OCI-LY1 (cell line): Measurements from ENCODE around the gene ITK.

Experiments used
- H2AFZ ChIP-seq: fragments of 200-600 bp; sonication (generic), shearing (Covaris generic); 2 replicates; pipeline ENCODE4 v1.6.0; 2014; ENCODE audit warnings: antibody characterized with exemption, mild to moderate bottlenecking, low read length
- H3F3A ChIP-seq: fragments of 200-600 bp; sonication (generic), shearing (Covaris generic); 2 replicates; pipeline ENCODE4 v1.6.0; 2014; ENCODE audit warnings: mild to moderate bottlenecking, antibody characterized with exemption, low read length, moderate library complexity; ENCODE audit not compliant: insufficient read depth
- H3K27ac ChIP-seq: fragments of 200-600 bp; sonication (generic); 2 replicates; pipeline ENCODE4 v1.5.1; 2014; ENCODE audit warnings: low read length, mixed run types, mild to moderate bottlenecking, low read depth; ENCODE audit not compliant: poor library complexity, severe bottlenecking
- H3K27me3 ChIP-seq: fragments of 200-600 bp; sonication (generic); 2 replicates; pipeline ENCODE4 v1.6.0; 2014; ENCODE audit warnings: antibody characterized with exemption, mild to moderate bottlenecking, low read length, moderate library complexity; ENCODE audit not compliant: insufficient read depth
- H3K36me3 ChIP-seq: fragments of 200-600 bp; sonication (generic); 2 replicates; pipeline ENCODE4 v1.6.1; 2014; ENCODE audit warnings: mild to moderate bottlenecking, antibody characterized with exemption, low read length, moderate library complexity, mixed read lengths; ENCODE audit not compliant: insufficient read depth
- H3K4me1 ChIP-seq: fragments of 200-600 bp; sonication (generic); 2 replicates; pipeline ENCODE4 v1.5.1; 2014; ENCODE audit warnings: mild to moderate bottlenecking, low read length, moderate library complexity; ENCODE audit not compliant: insufficient read depth, severe bottlenecking
- H3K4me2 ChIP-seq: fragments of 200-600 bp; sonication (generic), shearing (Covaris generic); 2 replicates; pipeline ENCODE4 v1.6.1; 2014; ENCODE audit warnings: low read length
- H3K4me3 ChIP-seq: fragments of 200-600 bp; sonication (generic); 2 replicates; pipeline ENCODE4 v1.5.1; 2014; ENCODE audit warnings: low read length, low read depth, mild to moderate bottlenecking, mixed read lengths; ENCODE audit not compliant: poor library complexity, severe bottlenecking
- H3K79me2 ChIP-seq: fragments of 200-600 bp; shearing (Covaris generic); 2 replicates; pipeline ENCODE4 v1.6.1; 2016; ENCODE audit warnings: mixed run types, low read length, mixed read lengths; ENCODE audit not compliant: insufficient read depth
- H3K9ac ChIP-seq: fragments of 200-600 bp; sonication (generic), shearing (Covaris generic); 2 replicates; pipeline ENCODE4 v1.6.1; 2014; ENCODE audit warnings: mild to moderate bottlenecking, low read length, mixed read lengths
- H3K9me2 ChIP-seq: fragments of 200-600 bp; sonication (generic), shearing (Covaris generic); 2 replicates; pipeline ENCODE4 v1.6.1; 2014; ENCODE audit warnings: low read depth, mild to moderate bottlenecking, low read length, mixed read lengths
- H3K9me3 ChIP-seq: fragments of 200-600 bp; shearing (Covaris generic); 2 replicates; pipeline ENCODE4 v1.6.1; 2014; ENCODE audit warnings: low read length, mixed read lengths
- H4K20me1 ChIP-seq: fragments of 200-600 bp; sonication (generic), shearing (Covaris generic); 2 replicates; pipeline ENCODE4 v1.6.0; 2016; ENCODE audit warnings: mild to moderate bottlenecking, low read length; ENCODE audit not compliant: insufficient read depth
- EZH2 ChIP-seq: fragments of 200-600 bp; sonication (generic), shearing (Covaris generic); IDR thresholded peaks from 2 replicates; pipeline ENCODE4 v1.8.0; 2017; ENCODE audit warnings: borderline replicate concordance, mixed run types, mild to moderate bottlenecking, antibody characterized with exemption, low read length, moderate library complexity, mixed read lengths
- TF ChIP-seq, protein P1 (sequence below): fragments of 200-600 bp; sonication (generic), shearing (Covaris generic); IDR thresholded peaks from 2 replicates; pipeline ENCODE4 v1.5.1; 2017; ENCODE audit warnings: mild to moderate bottlenecking, antibody characterized with exemption, low read length, moderate library complexity, mixed read lengths

Gene ITK

DNA sequence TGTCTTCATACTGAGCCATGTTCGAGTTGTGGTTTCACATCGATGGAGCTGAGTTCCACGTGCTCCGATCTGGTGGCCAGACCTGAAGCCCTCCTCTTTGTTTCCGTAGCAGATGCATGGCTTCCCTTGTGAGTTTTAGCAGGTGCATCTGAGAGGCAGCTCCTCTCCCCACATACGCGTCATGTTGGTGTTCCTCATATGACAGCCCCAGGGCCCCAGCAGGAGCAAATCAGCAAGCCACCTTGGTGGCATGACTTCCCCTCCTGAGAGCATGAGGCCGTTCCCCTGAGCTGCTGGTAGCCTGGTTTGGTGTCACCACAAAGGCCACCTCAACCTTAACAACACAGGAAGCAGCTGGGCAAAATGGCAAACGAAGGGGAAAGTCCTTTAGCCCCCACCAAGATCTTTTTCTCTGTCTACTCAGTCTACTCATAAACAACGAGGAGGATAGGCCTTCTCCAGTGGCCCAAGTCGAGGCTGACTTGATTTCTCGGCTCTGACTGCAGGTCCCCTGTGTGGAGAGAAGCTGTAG lies 91.2 kb downstream of the ITK start:
- no peak for TF ChIP-seq EZH2
- TF ChIP-seq, protein P1, sequence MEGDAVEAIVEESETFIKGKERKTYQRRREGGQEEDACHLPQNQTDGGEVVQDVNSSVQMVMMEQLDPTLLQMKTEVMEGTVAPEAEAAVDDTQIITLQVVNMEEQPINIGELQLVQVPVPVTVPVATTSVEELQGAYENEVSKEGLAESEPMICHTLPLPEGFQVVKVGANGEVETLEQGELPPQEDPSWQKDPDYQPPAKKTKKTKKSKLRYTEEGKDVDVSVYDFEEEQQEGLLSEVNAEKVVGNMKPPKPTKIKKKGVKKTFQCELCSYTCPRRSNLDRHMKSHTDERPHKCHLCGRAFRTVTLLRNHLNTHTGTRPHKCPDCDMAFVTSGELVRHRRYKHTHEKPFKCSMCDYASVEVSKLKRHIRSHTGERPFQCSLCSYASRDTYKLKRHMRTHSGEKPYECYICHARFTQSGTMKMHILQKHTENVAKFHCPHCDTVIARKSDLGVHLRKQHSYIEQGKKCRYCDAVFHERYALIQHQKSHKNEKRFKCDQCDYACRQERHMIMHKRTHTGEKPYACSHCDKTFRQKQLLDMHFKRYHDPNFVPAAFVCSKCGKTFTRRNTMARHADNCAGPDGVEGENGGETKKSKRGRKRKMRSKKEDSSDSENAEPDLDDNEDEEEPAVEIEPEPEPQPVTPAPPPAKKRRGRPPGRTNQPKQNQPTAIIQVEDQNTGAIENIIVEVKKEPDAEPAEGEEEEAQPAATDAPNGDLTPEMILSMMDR, result no peak
- Histone ChIP-seq H3K27ac (peak overlapping the region; percentile 99), H3K9me2 (no peaks in the 10 kb centered on the region), H3K79me2 (peaks cover 88% of the 10 kb centered on the region), H3K36me3 (peaks cover 46% of the 10 kb centered on the region), H3K9me3 (0 out of 2 replicates have a peak, but pooled peaks cover 5% of the 10 kb centered on the region), H2AFZ (no peak overlapping the region), H3K4me2 (peak overlapping the region; percentile 80), H3K27me3 (no peaks in the 10 kb centered on the region), H3F3A (0 out of 2 replicates have a peak, but pooled peaks cover 6% of the 10 kb centered on the region), H4K20me1 (no peaks in the 10 kb centered on the region), H3K4me1 (peaks cover 88% of the 10 kb centered on the region), H3K9ac (peak overlapping the region; percentile 77), H3K4me3 (peak overlapping the region; percentile 91)

DNA sequence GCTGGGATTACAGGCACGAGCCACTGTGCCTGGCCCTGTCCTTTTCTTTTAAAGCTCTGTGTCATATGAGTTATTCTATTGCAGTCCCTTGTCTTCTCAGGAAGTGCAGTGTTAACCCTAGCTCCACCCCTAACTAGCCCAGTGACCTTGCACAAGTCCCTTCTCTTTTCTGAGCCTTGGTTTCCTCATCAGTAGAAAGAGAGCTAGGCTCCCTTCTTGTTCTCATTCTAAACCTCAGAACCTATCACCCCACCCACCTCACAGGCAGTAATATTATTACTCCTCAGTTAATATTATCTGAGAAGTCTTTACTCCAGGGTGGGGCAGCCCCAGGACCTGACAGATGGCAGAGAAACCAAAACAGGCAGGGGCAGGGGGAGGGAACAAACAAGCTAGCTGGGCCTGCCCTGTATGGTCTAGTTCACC lies 92.5 kb downstream of the ITK start:
- peak overlapping the region; percentile 46 for H3K4me3 ChIP-seq
- peaks cover 49% of the 10 kb centered on the region for H3K36me3 ChIP-seq
- peaks cover 85% of the 10 kb centered on the region for H3K4me1 ChIP-seq
- H3K79me2 ChIP-seq, result peaks cover 87% of the 10 kb centered on the region
- no peak for TF ChIP-seq EZH2
- TF ChIP-seq, protein P1, result no peak
- H3K9ac ChIP-seq, result peak overlapping the region; percentile 74
- H2AFZ ChIP-seq, result no peak overlapping the region
- 0 out of 2 replicates have a peak, but pooled peaks cover 6% of the 10 kb centered on the region for H3F3A ChIP-seq
- H3K27me3 ChIP-seq, result no peaks in the 10 kb centered on the region
- H3K9me2 ChIP-seq, result no peaks in the 10 kb centered on the region
- H3K27ac ChIP-seq, result peak overlapping the region; percentile 99
- peak overlapping the region; percentile 67 for H3K4me2 ChIP-seq
- no peaks in the 10 kb centered on the region for H4K20me1 ChIP-seq
- 0 out of 2 replicates have a peak, but pooled peaks cover 5% of the 10 kb centered on the region for H3K9me3 ChIP-seq

DNA sequence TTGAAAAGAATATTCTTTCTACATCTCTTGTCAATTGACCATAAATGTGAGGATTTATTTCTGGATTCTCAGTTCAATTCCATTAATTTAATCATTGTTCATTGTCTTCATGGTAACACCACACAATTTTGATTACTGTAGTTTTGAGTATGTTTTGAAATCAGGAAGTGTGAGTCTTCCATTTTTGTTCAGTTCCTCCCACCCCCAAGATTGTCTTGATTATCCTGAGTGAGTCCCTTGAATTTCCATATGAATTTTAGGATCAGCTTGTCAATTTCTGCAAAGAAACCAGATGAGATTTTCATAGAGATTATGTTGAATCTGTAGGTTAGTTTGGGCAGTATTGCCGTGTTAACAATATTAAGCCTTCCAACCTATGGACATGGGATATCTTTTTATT lies 94.8 kb downstream of the ITK start:
- Histone ChIP-seq H3K27me3 (no peaks in the 10 kb centered on the region), H3K4me1 (peaks cover 71% of the 10 kb centered on the region), H3K27ac (peak overlapping the region; percentile 6), H3K9me3 (0 out of 2 replicates have a peak, but pooled peaks cover 5% of the 10 kb centered on the region), H3K9me2 (no peaks in the 10 kb centered on the region), H3K4me2 (no peak overlapping the region), H4K20me1 (no peaks in the 10 kb centered on the region), H3K9ac (no peak overlapping the region), H2AFZ (no peak overlapping the region), H3K4me3 (no peak overlapping the region), H3K79me2 (peaks cover 87% of the 10 kb centered on the region), H3K36me3 (peaks cover 41% of the 10 kb centered on the region), H3F3A (0 out of 2 replicates have a peak, but pooled peaks cover 6% of the 10 kb centered on the region)
- no peak for TF ChIP-seq EZH2
- TF ChIP-seq, protein P1, result no peak
